ENCODE measurements around the gene RMRP.
A peak's percentile ranks its signal among the peaks of the same experiment; 100 is the strongest.
"Not testable (repeated sequence)": the region's sequence is repeated elsewhere in the genome, so short reads cannot be mapped to it uniquely, and the experiment has no call there.

RMRP gene

GRCh38 chr9:35646533-35647265, 11.1 kb downstream of the RMRP start:
- FAIRE-seq (peak; percentile 89), DNase-seq (ENCODE audit: insufficient read length, low spot score) (peak; percentile 69)

DNA sequence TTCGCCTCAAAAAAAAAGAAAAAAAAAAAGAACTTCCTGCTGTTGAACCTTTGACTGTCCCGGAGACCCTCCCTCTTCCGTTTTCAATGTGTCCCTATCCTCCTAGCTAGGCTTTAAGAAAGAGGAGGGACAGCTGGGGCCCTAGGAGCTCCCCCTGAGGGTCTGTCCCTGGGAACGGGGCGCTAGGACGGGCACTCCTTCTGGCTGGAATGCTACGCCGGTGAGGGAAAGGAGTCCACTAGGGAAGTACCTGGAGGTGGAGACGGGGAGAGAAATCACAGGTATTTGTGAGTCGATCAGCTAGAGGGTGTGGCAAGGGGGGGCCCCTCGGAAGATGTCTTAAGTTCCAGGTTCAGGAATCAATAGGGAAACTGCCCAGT, 11.7 kb downstream of the RMRP start:
- FAIRE-seq, result no peak
- no peak for DNase-seq (ENCODE audit: insufficient read length, low spot score)

DNA sequence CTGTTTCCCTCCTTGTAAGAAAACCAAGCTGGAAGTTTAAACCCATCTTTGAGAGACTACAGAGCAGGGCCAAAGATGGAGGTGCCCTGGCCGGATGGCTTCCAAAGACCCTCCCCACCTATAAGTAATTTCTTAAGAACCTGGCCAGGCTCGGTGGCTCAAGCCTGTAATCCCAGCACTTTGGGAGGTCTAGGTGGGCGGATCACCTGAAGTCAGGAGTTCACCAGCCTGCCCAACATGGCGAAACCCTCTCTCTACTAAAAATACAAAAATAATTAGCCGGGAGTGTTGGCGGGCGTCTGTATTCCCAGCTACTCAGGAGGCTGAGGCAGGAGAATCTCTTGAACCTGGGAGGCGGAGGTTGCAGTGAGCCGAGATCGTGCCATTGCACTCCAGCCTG, 12.1 kb downstream of the RMRP start:
- DNase-seq (ENCODE audit: insufficient read length, low spot score); FAIRE-seq: not testable (repeated sequence)

DNA sequence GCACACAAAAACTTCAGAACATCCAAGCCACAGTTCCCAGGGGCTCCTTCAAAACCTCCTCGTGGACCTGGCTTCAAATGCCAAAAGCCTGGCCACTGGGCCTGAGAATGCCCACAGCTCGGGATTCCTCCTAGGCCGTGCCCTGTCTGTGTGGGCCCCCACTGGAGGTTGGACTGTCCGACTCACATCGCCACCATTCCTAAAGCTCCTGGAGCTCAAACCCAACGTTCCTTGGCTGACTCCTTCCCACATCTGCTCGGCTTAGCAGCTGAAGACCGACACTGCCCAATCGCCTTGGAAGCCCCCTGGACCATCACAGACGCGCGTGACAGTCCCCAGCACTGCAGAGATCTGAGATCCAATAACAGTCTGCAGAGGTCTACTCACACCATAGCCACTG, 14.8 kb downstream of the RMRP start:
- DNase-seq (ENCODE audit: insufficient read length, low spot score) (no peak), FAIRE-seq (no peak)

GRCh38 chr9:35641478-35641877, 16.3 kb downstream of the RMRP start:
- DNase-seq (ENCODE audit: insufficient read length, low spot score); FAIRE-seq: not testable (repeated sequence)

- DNase-seq (ENCODE audit: insufficient read length, low spot score); FAIRE-seq: not testable (repeated sequence)
Measured at GRCh38 chr9:35640431-35640830, 17.4 kb downstream of the RMRP start.

DNA sequence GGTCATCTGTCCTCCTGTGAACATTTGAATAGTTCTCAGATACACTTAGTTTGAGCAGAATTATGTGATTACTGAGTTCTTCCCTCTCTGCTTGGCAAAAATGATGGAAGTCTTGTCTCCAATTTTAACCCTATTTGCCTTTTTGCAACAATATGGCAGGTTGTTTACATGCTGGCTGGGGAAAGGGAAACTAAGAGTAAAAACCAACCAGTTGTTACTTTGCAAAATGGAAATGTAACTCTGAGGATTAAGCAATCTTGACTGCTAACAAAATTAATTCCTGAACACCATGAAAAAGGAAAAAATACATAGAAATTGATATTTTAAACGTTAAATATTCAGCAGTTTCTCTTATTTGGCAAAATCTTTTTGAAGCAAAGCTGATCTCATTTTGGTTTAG, 18.2 kb downstream of the RMRP start:
- no peak for FAIRE-seq
- no peak for DNase-seq (ENCODE audit: insufficient read length, low spot score)

GRCh38 chr9:35639225-35639624, 18.6 kb downstream of the RMRP start:
- peak; percentile 89 for FAIRE-seq
- not testable (repeated sequence) for DNase-seq (ENCODE audit: insufficient read length, low spot score)

DNA sequence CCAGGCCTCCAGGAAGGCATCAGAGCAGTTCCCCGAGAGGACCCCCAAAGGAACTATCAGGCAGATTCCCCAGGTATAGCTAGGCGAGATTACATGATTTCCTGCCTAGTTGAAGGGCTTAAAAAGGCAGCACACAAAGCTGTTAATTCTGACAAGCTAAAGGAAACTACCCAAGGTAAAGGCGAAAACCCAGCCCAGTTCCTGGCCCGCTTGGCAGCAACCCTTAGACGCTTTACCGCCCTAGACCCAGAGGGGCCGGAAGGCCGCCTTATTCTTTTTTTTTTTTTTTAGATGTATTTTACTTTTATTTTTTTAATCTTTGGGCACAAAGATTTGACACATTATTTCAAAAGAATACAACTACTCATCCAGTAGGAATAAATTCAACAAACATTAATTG, 19.1 kb downstream of the RMRP start:
- not testable (repeated sequence) for DNase-seq (ENCODE audit: insufficient read length, low spot score); FAIRE-seq

- not testable (repeated sequence) for FAIRE-seq; DNase-seq (ENCODE audit: insufficient read length, low spot score)
Measured at GRCh38 chr9:35637427-35637955, 20.3 kb downstream of the RMRP start.

- FAIRE-seq; DNase-seq (ENCODE audit: insufficient read length, low spot score): not testable (repeated sequence)
Measured at GRCh38 chr9:35636877-35637246, 21.0 kb downstream of the RMRP start.

- DNase-seq (ENCODE audit: insufficient read length, low spot score), result no peak
- peak; percentile 65 for FAIRE-seq
Measured at GRCh38 chr9:35636135-35636876, 21.5 kb downstream of the RMRP start.

GRCh38 chr9:35635730-35636129, 22.1 kb downstream of the RMRP start:
- FAIRE-seq, result no peak
- no peak for DNase-seq (ENCODE audit: insufficient read length, low spot score)

DNA sequence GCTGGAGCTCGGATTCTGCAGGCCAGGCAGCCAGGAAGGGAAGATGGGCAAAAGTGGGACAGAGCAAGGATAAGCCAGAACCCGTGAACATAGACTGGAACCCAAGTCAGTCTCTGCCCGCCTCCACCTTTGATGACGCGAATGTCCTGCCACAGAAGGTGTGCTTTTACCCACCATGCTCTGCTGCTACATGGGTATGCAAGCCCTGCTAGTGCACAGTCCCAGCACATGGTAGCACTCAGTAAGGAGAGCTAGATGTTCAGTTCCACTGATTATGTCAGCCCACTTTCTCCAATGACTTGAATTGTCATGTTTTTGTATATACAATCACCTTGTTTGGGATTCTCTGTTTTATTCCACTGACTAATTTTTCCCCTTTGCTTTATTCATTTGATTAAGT, 28.2 kb downstream of the RMRP start:
- FAIRE-seq (no peak), DNase-seq (ENCODE audit: insufficient read length, low spot score) (no peak)

DNA sequence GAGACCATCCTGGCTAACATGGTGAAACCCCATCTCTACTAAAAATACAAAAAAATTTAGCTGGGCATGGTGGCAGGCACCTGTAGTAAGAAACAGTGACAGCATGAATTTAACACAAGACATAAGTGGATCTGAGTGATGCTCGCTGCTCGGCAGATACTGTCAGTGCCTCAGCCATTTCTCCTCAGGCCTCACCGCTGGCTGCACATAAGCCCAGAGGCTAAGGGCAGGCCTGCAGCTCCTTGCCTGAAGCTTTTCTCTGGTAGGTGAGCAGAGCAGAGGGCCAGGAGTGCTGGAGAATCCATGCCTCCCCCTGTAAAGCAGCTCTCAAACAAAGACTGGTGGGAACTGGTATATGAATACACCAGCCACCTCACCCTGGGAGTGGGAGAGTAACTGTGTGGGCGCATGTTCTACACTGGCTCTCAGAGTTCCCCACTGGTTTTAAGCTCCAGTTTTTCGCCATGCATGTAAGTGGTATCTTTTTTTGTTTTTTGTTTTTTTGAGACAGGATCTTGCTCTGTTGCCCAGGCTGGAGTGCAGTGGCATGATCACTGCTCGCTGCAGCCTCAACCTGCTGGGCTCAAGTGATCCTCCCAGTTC, 29.3 kb downstream of the RMRP start:
- FAIRE-seq (no peak), DNase-seq (ENCODE audit: insufficient read length, low spot score) (no peak)

DNA sequence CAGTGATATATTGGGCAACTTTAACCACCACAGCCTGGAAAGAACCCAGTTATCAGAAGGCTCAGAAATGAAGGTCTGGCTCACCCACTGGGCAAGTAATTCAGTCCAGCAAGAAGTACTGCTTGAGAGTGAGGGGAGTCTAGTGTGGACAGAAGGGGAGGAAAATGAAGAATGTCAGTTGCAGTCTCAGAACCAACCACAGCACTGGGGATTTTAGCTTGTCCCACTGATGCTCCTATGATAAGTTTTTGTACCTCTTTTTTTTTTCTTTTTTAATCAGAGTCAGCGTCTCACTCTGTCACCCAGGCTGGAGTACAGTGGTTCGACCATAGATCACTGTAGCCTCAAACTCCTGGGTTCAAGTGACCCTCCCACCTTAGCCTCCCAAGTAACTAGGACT, 30.2 kb downstream of the RMRP start:
- FAIRE-seq, result peak; percentile 11
- no peak for DNase-seq (ENCODE audit: insufficient read length, low spot score)

- no peak for DNase-seq (ENCODE audit: insufficient read length, low spot score)
- no peak for FAIRE-seq
Measured at GRCh38 chr9:35619800-35620158, 38.0 kb downstream of the RMRP start.

DNA sequence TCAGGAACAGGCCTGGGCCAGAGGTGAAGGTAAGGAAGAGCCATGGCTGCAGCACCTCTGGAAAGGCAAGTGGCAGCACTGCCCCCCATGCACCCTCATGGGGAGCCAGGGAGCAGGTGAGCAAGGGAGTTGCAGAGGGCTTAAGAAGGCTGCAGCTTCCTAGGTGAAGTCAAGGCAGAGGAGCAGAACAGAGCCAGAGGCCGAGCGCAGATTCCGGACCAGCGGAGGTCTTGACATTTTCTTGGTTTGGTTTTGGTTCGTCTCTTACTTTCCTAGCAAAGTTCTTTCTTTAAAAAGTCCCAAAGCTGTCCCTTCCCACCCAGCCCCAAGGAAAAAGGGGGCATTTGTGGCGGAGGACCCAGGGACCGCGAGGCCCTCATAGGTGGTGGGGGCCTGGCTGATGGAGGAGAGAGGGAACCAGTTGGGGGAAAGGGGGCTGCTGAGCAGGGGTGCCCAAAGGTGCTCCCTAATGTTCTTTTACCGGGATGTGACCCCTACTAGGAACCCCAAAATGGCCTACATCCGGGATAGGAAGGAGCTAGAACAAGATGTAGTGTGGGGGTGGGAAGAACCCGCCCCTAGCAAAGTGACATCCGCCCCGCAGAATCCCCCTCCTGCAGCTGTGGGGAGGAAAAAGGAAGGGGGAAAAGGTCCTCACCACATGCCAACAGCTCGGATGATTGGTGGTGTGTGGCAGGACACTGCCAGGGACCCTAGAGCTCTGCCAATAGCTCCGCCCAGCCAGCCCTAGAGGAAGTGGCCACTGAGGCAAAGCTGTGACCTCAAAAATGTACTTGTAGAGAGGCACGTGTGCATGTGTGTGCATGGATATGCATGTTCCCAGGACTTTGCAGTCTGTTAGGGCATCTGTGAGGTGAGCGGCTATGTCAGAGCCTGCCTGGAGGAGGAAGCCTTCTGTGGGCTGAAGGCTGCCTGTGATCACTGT, 38.7 kb downstream of the RMRP start:
- FAIRE-seq, result peak; percentile 97
- DNase-seq (ENCODE audit: insufficient read length, low spot score), result no peak

- FAIRE-seq (peak; percentile 89), DNase-seq (ENCODE audit: insufficient read length, low spot score) (no peak)
Measured at GRCh38 chr9:35618325-35618727, 39.5 kb downstream of the RMRP start, which contains the start of gene CD72. Gene CD72 (minus strand): TSS chr9:35618413. CDS start chr9:35618303, 110 bp downstream.

DNA sequence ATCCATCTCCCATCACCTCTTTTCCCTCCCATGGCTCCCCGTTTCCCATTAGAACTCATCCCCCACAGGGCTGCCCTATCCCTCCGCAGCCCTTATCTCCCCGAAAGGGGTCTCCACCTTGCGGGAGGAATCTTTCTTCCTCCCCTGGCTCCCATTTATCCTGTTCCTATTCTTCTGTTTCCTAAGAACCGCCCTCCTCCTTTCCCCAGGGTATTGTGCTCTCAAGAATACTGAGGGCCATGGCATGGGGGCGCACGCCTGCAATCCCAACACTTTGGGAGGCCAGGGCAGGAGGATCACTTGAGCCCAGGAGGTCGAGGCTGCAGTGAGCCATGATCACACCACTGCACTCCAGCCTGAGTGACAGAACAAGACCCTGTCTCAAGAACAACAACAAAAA, 40.3 kb downstream of the RMRP start:
- FAIRE-seq, result peak; percentile 33

More for the DNA sequence above, 40.3 kb downstream of the RMRP start:
- no peak for DNase-seq (ENCODE audit: insufficient read length, low spot score)

Measured in GM19239 (cell line).